ENCODE measurements around the gene AGTRAP. TPM values are rescaled to one million over a fixed set of nuclear protein-coding genes. Genes with fewer than 3 reads are reported as not detected.

Gene AGTRAP
- total and polyA plus RNA-seq, 2 of the 8 experiments (the other 6 are each of a cell fraction or from before 2014, with no cell fraction given), result 69.7 to 192 TPM

DNA sequence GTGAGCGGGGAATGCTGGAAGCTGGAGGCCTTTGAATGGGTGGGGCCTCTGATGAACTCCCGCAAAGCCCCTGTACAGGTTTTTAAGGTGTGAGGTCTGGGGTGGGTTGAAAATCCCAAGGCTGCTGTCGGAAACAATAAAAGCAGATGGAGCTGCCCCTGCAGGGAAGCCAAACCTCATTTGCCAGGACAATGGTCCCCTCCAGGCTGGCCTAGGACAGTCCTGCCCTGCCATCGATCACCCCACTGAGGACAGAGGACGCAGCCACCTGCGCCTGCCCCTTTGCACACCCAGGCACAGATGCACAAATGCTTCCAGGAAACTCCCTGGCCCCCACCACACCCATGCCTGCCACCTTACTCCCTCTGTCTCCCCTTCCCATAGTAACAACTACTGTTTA lies 40.1 kb upstream of the AGTRAP start (continued):
- TF ChIP-seq FOSL1 (IDR thresholded peaks at IDR 0.05; ENCODE audit: insufficient read depth, low read depth, low read length) (no peak), EGR1 (IDR thresholded peaks at IDR 0.05; ENCODE audit: borderline replicate concordance, low read depth, low read length) (no peak), SUZ12 (IDR thresholded peaks at IDR 0.05; ENCODE audit: low read length) (no peak), NANOG (IDR thresholded peaks at IDR 0.05; ENCODE audit: insufficient read depth, low read depth, low read length, poor library complexity, severe bottlenecking) (no peak), RFX5 (IDR thresholded peaks at IDR 0.05; ENCODE audit: borderline replicate concordance, low read depth, low read length) (no peak)
- TF ChIP-seq, protein P1, sequence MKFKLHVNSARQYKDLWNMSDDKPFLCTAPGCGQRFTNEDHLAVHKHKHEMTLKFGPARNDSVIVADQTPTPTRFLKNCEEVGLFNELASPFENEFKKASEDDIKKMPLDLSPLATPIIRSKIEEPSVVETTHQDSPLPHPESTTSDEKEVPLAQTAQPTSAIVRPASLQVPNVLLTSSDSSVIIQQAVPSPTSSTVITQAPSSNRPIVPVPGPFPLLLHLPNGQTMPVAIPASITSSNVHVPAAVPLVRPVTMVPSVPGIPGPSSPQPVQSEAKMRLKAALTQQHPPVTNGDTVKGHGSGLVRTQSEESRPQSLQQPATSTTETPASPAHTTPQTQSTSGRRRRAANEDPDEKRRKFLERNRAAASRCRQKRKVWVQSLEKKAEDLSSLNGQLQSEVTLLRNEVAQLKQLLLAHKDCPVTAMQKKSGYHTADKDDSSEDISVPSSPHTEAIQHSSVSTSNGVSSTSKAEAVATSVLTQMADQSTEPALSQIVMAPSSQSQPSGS (IDR thresholded peaks at IDR 0.05; ENCODE audit: low read length), result no peak

All from H1 (cell line).